SKM-1 (cell line): ENCODE results near the gene TREX2.

ENCODE experiments used
- DNase-seq: peaks from one replicate; lab custom pipeline; 2025; ENCODE audit not compliant: unreplicated experiment; lab: John Stamatoyannopoulos, UW

TREX2 gene, protein sequence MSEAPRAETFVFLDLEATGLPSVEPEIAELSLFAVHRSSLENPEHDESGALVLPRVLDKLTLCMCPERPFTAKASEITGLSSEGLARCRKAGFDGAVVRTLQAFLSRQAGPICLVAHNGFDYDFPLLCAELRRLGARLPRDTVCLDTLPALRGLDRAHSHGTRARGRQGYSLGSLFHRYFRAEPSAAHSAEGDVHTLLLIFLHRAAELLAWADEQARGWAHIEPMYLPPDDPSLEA

DNA sequence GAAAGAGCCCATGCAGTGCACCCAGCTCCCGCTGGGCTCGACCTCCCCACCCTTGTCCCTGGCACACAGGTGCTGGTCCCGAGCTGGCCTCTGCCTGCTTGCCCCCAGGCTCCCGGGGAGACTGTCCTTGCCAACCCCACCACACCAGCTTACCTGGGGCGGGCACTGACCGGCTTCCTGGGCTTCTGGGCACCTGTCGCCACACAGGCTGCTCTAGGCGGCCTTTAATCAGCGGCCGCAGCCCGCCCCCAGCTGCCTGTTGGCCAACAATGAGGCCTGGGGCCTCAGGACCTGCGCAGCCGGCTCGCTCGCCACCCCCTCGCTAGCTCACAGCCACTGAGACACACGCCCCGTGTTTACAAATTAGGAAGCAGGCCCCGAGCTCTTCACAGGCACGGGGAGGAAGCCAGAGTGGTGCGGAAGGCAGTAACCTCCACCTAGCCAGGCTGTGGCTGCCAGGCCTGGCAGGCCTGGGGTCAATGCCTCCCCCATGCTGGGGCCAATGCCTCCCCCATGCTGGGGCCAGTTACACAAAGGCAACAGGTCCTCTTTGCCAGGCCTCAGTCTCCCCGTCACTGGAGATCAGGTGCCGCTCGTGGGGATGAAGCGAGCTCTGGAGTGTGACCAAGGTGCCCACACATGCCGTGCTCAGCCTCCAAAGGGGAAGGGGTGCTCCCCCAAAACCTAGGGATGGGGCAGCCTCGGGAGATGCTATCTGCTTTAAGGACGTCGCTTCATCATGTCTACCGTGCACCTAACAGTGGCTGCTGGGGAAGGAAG lies at the start of gene TREX2:
Gene TREX2 (minus strand): TSS at position 201 of the 780 bp plus-strand sequence. CDS start 626 bp downstream, outside the sequence.
- no peak for DNase-seq

- no peak for DNase-seq
These were observed 49.5 kb upstream of the TREX2 start for GRCh38 chrX:153495362-153495751.

DNA sequence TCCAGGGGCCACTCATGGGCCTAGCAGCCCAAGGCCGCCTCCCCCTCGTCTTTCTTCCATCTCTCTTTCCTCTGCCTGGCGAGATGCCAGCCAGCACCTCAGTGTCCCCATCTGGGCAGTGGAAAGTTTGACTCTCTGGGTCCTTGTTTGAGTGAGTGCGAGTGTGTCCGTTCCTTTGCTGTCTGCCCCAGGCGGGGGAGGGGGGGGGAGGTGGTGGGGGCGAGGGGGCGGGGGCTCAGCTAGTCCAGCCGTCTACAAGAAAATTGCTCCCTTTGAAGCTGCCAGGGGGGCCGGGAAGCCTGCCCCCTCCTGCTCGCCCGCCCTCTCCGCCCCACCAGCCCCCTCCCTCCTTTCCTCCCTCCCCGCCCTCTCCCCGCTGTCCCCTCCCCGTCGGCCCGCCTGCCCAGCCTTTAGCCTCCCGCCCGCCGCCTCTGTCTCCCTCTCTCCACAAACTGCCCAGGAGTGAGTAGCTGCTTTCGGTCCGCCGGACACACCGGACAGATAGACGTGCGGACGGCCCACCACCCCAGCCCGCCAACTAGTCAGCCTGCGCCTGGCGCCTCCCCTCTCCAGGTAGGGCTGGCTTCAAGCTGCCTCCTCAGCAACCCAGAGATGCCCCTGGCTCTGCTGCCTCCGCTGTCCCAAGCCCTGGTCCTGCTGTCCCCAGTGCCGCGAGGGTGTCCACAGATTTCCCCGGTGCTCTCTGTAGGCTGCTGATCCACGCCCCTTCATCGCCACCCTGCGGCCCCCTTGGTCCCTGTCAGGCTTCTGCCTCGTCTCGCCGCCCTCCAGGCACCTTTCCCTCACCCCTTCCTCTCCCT lies 48.9 kb upstream of the TREX2 start, which contains the start of gene BGN:
Gene BGN (plus strand): TSS at position 440 of the 821 bp plus-strand sequence. CDS start 9,652 bp downstream, outside the sequence.
- no peak for DNase-seq

- no peak for DNase-seq
These were observed 48.2 kb upstream of the TREX2 start for GRCh38 chrX:153494061-153494460.

DNA sequence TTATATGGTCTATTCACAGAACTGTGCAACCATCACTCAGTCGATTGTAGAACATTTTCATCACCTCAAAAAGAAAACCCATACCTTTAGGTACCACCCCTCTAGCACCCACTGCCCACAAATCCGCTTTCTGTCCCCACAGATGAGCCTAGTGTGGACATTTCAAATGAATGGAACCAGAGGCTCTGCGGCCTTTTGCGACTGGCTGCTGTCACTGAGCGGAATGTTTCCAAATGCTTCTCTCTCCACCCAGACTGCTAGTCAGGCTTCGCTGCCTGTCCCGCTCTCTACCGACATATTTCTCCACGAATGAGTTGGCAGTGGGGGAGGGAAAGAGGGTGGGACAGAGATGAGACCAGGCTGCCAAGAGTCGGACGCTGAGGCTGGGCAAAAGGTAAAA lies 47.2 kb upstream of the TREX2 start:
- DNase-seq = no peak

- no peak for DNase-seq
These were observed 46.7 kb upstream of the TREX2 start for GRCh38 chrX:153492543-153492942.

- DNase-seq = no peak
These were observed 46.1 kb upstream of the TREX2 start for GRCh38 chrX:153491918-153492317.

GRCh38 chrX:153491351-153491914 lies 45.6 kb upstream of the TREX2 start:
- no peak for DNase-seq

GRCh38 chrX:153490217-153490930 lies 44.5 kb upstream of the TREX2 start:
- DNase-seq = no peak

GRCh38 chrX:153488231-153488914 lies 42.5 kb upstream of the TREX2 start:
- DNase-seq = no peak

GRCh38 chrX:153487590-153488071 lies 41.8 kb upstream of the TREX2 start:
- no peak for DNase-seq

GRCh38 chrX:153486171-153486570 lies 40.3 kb upstream of the TREX2 start:
- DNase-seq = no peak

GRCh38 chrX:153485396-153486080 lies 39.7 kb upstream of the TREX2 start:
- DNase-seq = no peak

GRCh38 chrX:153482376-153483015 lies 36.6 kb upstream of the TREX2 start:
- no peak for DNase-seq

DNA sequence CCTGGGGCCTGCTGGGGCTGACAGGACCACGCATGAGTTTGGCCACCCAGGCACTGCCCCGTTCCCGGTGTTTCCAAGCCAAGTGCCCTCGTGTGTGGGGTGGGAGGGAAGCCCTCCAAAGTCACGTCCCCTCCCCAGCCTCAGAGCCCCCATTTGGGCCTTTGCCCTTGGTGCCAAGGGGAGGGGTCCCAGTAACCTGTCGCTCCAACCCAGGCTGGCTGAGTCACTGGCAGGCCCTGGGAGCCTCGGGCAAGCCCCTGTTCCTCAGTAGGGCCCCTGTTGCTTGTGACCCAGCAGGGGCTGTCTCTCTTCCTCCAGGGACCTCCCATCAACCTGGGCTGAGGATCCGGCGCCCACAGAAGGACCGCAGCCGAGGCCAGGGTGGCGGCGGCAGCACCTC lies 35.2 kb upstream of the TREX2 start:
- DNase-seq = no peak

DNA sequence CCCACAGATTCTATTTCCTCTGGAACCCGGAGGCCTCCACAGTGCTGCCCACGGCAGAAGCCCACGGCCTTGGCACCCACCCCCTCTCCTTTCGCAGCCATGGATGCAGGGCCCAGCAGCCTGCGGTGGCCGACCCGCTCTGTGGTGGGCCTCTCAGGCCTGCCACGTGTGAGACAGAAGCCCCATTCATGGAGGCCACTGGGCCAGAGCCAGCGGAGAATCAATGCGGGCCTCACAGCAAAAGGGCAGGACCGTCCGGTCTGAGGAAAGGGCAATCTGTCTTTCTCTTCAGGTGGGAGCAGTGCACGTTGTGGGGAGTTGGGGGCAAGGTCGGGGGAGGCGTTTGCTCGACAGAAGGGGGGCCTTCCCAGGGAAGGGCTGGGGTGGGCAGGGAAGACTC lies 32.9 kb upstream of the TREX2 start:
- DNase-seq = no peak

- DNase-seq = no peak
These were observed 32.0 kb upstream of the TREX2 start for GRCh38 chrX:153477901-153478300.

DNA sequence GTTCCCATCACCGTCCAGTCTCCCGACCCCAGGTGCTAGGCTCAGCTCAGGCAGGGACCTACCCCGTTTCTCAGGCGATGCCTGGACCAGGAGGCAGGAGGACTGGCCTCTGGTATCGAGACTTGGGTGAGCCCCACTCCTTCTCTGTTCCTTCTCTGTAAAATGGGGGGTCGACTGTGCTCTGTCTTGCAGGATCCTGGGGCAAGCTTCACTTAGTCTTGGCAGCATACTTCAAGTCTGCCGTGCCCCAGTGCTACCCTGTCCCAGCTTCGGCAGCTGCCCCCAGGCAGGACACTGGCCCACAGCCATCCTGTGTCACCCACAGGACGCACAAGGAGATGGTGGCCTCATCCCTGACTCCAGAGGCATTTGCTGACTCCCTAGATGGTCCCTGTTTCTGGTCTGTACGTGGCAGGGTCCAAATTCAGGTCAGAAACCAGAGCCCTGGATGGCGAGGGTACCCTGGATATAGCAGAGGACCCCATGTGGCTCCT lies 31.6 kb upstream of the TREX2 start:
- no peak for DNase-seq
